Limb (tissue), 2 donors: ENCODE data around the gene KCNJ2.

Experiments
- DNase-seq, 2 donors: peaks; one replicate each; pipeline ENCODE4 v3.0.0-alpha.2; 2016; ENCODE audit errors: extremely low spot score in 2 of 2

Gene KCNJ2

GRCh38 chr17:70168977-70169708 is at the start of gene KCNJ2:
KCNJ2 (plus strand) TSS chr17:70169532; CDS start chr17:70175040, 5,508 bp downstream.
- peak; percentile 83 to 91 for DNase-seq

GRCh38 chr17:70119545-70119944 is 49.8 kb upstream of the KCNJ2 start:
- DNase-seq: no peak

- DNase-seq: no peak
These were observed 49.3 kb upstream of the KCNJ2 start for GRCh38 chr17:70119983-70120382.

GRCh38 chr17:70120425-70120824 is 48.9 kb upstream of the KCNJ2 start:
- DNase-seq: no peak

- DNase-seq: no peak
These were observed 48.2 kb upstream of the KCNJ2 start for GRCh38 chr17:70121126-70121525.

GRCh38 chr17:70123193-70123592 is 46.1 kb upstream of the KCNJ2 start:
- no peak for DNase-seq

GRCh38 chr17:70124723-70125122 is 44.6 kb upstream of the KCNJ2 start:
- DNase-seq: no peak

- no peak for DNase-seq
These were observed 42.0 kb upstream of the KCNJ2 start for GRCh38 chr17:70127221-70127873.

- no peak for DNase-seq
These were observed 40.5 kb upstream of the KCNJ2 start for GRCh38 chr17:70128727-70129238.

GRCh38 chr17:70130289-70130688 is 39.0 kb upstream of the KCNJ2 start:
- no peak for DNase-seq

- no peak for DNase-seq
These were observed 36.8 kb upstream of the KCNJ2 start for GRCh38 chr17:70132505-70132904.

GRCh38 chr17:70134042-70134441 is 35.3 kb upstream of the KCNJ2 start:
- no peak for DNase-seq

GRCh38 chr17:70134777-70135176 is 34.6 kb upstream of the KCNJ2 start:
- no peak for DNase-seq

- DNase-seq: no peak
These were observed 33.2 kb upstream of the KCNJ2 start for GRCh38 chr17:70136131-70136530.

- peak in 1 of 2 donors; percentile 24 for DNase-seq
These were observed 31.7 kb upstream of the KCNJ2 start for GRCh38 chr17:70137451-70138230.

GRCh38 chr17:70138291-70138865 is 31.0 kb upstream of the KCNJ2 start:
- no peak for DNase-seq

- peak in 1 of 2 donors; percentile 8 for DNase-seq
These were observed 29.8 kb upstream of the KCNJ2 start for GRCh38 chr17:70139449-70139993.

- peak in 1 of 2 donors; percentile 51 for DNase-seq
These were observed 25.0 kb upstream of the KCNJ2 start for GRCh38 chr17:70144260-70144846.

- no peak for DNase-seq
These were observed 16.1 kb upstream of the KCNJ2 start for GRCh38 chr17:70153210-70153609.

- no peak for DNase-seq
These were observed 12.2 kb upstream of the KCNJ2 start for GRCh38 chr17:70157151-70157550.

GRCh38 chr17:70158180-70158579 is 11.2 kb upstream of the KCNJ2 start:
- DNase-seq: no peak
